Esophagus squamous epithelium (tissue), 5 donors: ENCODE results near the gene TMEM214. TPM values are rescaled to one million over a fixed set of nuclear protein-coding genes. Genes with fewer than 3 reads are reported as not detected.
"Not testable (repeated sequence)": the region's sequence is repeated elsewhere in the genome, so short reads cannot be mapped to it uniquely, and the experiment has no call there.

ENCODE experiments used
- DNase-seq: peaks from one replicate; lab custom pipeline; 2025; lab: John Stamatoyannopoulos, UW
- H3K27ac ChIP-seq, 4 donors: fragments of 200-600 bp; sonication (generic); one replicate each; pipeline ENCODE4 v1.5.1; 2016 to 2019; ENCODE audit warnings: mild to moderate bottlenecking in 1 of 4
- H3K27me3 ChIP-seq, 4 donors: fragments of 200-600 bp; sonication (generic); 1 replicate in 3 of 4; 2 replicates in 1 of 4; pipeline versions ENCODE4 v1.5.1 to v1.6.0; 2017 to 2021; ENCODE audit warnings: antibody characterized with exemption in 1 of 4
- H3K36me3 ChIP-seq, 3 donors: fragments of 200-600 bp; sonication (generic); one replicate each; pipeline ENCODE4 v1.5.1; 2016 to 2019
- H3K4me1 ChIP-seq, 3 donors: fragments of 200-600 bp; sonication (generic); one replicate each; pipeline ENCODE4 v1.5.1; 2017 to 2019
- H3K4me3 ChIP-seq, 4 donors: fragments of 200-600 bp; sonication (generic); 1 replicate in 3 of 4; 2 replicates in 1 of 4; pipeline ENCODE4 v1.5.1; 2016 to 2019; ENCODE audit warnings: mild to moderate bottlenecking in 2 of 4, moderate library complexity in 1 of 4
- H3K9me3 ChIP-seq, 3 donors: fragments of 200-600 bp; sonication (generic); one replicate each; pipeline ENCODE4 v1.5.1; 2016 to 2019
- POLR2A ChIP-seq, 4 donors: fragments of 450-650 bp; IDR thresholded peaks; one replicate each; pipeline ENCODE4 v1.6.1; 2017; ENCODE audit warnings: antibody characterized with exemption in 4 of 4, mild to moderate bottlenecking in 4 of 4, moderate library complexity in 3 of 4
- WGBS, 2 donors: methylation state at CpG; one replicate each; pipeline ENCODE4 v1.1.5; 2018; 5-methylcytosine and 5-hydroxymethylcytosine counted together
- intact Hi-C: fragments of 100-400 bp; cut with DNase I; formaldehyde crosslinking; loops from one replicate; pipeline ENCODE4 v1.15.0; 2022
- total RNA-seq, 4 donors: library from RNA; depleted of rRNA; stranded (reverse); fragments of >200 nt; gene quantifications; one replicate each; pipeline ENCODE4 v1.1.0, GENCODE V29; 2016
- TF ChIP-seq, protein P1 (sequence below), 6 experiments: fragments of 450-650 bp in 4 of 6; fragments of 200-600 bp in 2 of 6; sonication (generic) in 2 of 6; IDR thresholded peaks; one replicate each; pipeline ENCODE4 v1.5.1; 2016 to 2019; ENCODE audit warnings: antibody characterized with exemption in 6 of 6, mild to moderate bottlenecking in 4 of 6, moderate library complexity in 4 of 6
- donor health status: DM: yes; HTN: yes; CAD: no.

The TMEM214 gene
- total RNA-seq, 4 donors from 2014 or later: 15.7 to 34.5 (median 32.1) TPM

DNA sequence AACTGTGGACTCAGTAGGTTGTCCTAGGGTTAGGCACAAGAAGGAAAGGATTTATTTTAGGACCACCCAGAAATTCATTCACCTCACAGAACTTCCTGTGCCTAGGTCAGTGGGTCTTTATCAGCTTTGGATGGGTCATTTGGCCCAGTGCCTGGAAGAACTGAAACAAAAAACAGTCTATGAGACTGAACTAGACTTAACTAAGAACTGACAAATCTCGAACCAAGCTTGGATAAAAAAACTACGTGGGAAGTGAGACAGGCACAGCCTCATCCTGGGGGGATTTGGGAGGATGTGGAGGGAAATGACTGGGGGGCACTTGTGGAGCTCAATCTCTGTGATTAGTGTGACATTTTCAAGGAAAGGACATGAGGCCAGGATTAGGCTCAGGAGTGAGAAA, 41.0 kb downstream of the TMEM214 start:
- Histone ChIP-seq H3K9me3 (no peaks in the 10 kb centered on the region), H3K4me1 (peaks cover 16 to 88% (median 50%) of the 10 kb centered on the region in 3 donors), H3K36me3 (peaks cover 0 to 15% (median 0%) of the 10 kb centered on the region in 3 donors), H3K27ac (peak overlapping the region in 2 of 4 donors; percentile 92 to 98), H3K4me3 (no peak overlapping the region), H3K27me3 (no peaks in the 10 kb centered on the region)
- no peak for DNase-seq
- intact Hi-C loops: no loop called here
- TF ChIP-seq POLR2A (IDR thresholded peaks at IDR 0.05): no peak
- TF ChIP-seq, protein P1, sequence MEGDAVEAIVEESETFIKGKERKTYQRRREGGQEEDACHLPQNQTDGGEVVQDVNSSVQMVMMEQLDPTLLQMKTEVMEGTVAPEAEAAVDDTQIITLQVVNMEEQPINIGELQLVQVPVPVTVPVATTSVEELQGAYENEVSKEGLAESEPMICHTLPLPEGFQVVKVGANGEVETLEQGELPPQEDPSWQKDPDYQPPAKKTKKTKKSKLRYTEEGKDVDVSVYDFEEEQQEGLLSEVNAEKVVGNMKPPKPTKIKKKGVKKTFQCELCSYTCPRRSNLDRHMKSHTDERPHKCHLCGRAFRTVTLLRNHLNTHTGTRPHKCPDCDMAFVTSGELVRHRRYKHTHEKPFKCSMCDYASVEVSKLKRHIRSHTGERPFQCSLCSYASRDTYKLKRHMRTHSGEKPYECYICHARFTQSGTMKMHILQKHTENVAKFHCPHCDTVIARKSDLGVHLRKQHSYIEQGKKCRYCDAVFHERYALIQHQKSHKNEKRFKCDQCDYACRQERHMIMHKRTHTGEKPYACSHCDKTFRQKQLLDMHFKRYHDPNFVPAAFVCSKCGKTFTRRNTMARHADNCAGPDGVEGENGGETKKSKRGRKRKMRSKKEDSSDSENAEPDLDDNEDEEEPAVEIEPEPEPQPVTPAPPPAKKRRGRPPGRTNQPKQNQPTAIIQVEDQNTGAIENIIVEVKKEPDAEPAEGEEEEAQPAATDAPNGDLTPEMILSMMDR (IDR thresholded peaks at IDR 0.05): no peak
- 20 to 34% methylated on average over 2 of the region's 2 CpGs for WGBS, 2 donors

DNA sequence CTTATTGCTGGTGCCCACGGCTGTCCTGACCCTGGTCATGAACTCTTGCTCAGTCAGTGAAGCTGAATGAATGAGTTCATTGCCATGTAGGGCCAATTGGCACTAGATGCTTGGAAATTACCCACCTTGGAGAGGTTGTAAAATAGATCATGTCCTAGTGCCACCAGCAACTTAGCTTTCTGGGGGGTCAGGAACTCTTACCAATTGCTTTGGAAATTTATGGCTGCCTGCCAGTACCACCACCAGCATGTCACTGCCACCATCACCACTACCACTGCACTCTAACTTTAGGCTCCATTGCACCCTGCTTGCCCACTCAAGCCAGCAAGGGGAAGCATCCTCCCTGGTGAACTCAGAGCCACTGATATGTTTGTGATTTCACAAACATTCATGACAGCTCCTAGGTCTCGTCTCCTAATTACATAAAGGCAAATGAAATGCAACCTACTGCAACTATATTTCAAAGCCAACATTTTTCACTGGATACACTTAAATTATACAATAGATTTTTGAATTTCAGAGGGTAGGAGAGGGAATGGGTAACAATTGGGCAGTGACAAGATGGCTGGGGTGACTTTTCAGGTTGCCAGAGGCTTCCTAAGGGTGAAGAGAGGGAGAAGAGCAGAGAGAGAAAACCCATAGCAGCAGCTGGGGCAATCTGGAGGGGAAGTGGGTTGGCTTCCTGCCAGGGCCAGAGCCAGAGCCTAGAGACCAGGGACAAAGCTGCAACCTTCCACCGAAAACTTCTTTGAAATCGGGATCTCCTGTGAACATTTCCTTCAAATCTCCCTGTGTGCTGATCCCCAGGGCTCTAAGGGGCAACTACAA, 42.2 kb downstream of the TMEM214 start:
- Histone ChIP-seq H3K9me3 (no peaks in the 10 kb centered on the region), H3K4me1 (peaks cover 9 to 85% (median 38%) of the 10 kb centered on the region in 3 donors), H3K4me3 (no peak overlapping the region), H3K36me3 (peaks cover 0 to 3% (median 0%) of the 10 kb centered on the region in 3 donors), H3K27me3 (no peaks in the 10 kb centered on the region), H3K27ac (peak overlapping the region in 3 of 4 donors; percentile 69 to 98 (median 92))
- WGBS, 2 donors: 47 to 66% methylated on average over 4 of the region's 4 CpGs
- intact Hi-C loops: no loop called here
- DNase-seq: no peak
- TF ChIP-seq, protein P1 (IDR thresholded peaks at IDR 0.05): no peak
- no peak for TF ChIP-seq POLR2A (IDR thresholded peaks at IDR 0.05)

- H3K4me3 ChIP-seq, H3K9me3 ChIP-seq, H3K27me3 ChIP-seq, DNase-seq, H3K36me3 ChIP-seq, intact Hi-C loops: not testable (repeated sequence)
- Histone ChIP-seq H3K4me1 (peaks cover 6 to 85% (median 32%) of the 10 kb centered on the region in 3 donors), H3K27ac (peak overlapping the region in 3 of 4 donors; percentile 29 to 98 (median 92))
- WGBS, 2 donors: 73% methylated on average over 6 of the region's 6 CpGs
Observed at GRCh38 chr2:27075566-27075871, 42.8 kb downstream of the TMEM214 start.

GRCh38 chr2:27076323-27076722, 43.6 kb downstream of the TMEM214 start:
- Histone ChIP-seq H3K4me3 (no peak overlapping the region), H3K36me3 (no peaks in the 10 kb centered on the region), H3K9me3 (no peaks in the 10 kb centered on the region), H3K4me1 (peaks cover 11 to 87% (median 39%) of the 10 kb centered on the region in 3 donors), H3K27ac (peak overlapping the region in 3 of 4 donors; percentile 29 to 98 (median 83)), H3K27me3 (no peaks in the 10 kb centered on the region)
- TF ChIP-seq, protein P1 (IDR thresholded peaks at IDR 0.05): no peak
- no peak for TF ChIP-seq POLR2A (IDR thresholded peaks at IDR 0.05)
- intact Hi-C loops: no loop called here
- no peak for DNase-seq
- WGBS, 2 donors: 69 to 79% methylated on average over 4 of the region's 4 CpGs

GRCh38 chr2:27077231-27077630, 44.5 kb downstream of the TMEM214 start:
- intact Hi-C loops: no loop called here
- DNase-seq: no peak
- Histone ChIP-seq H3K4me3 (no peak overlapping the region), H3K36me3 (no peaks in the 10 kb centered on the region), H3K4me1 (peaks cover 20 to 91% (median 44%) of the 10 kb centered on the region in 3 donors), H3K9me3 (no peaks in the 10 kb centered on the region), H3K27me3 (no peaks in the 10 kb centered on the region), H3K27ac (peak overlapping the region in 3 of 4 donors; percentile 29 to 98 (median 83))
- 62 to 67% methylated on average over 7 of the region's 7 CpGs for WGBS, 2 donors
- TF ChIP-seq POLR2A (IDR thresholded peaks at IDR 0.05): no peak
